Upper lobe of right lung (tissue), 1 donor: Measurements from ENCODE around the gene MRRF. TPM values are rescaled to one million over a fixed set of nuclear protein-coding genes. Genes with fewer than 3 reads are reported as not detected.
A peak's percentile ranks its signal among the peaks of the same experiment; 100 is the strongest.

Experiments used
- ATAC-seq: fragments of 200-7000 bp; cut with Tn5 transposase; one replicate; pipeline ENCODE4 v1.9.1; 2020; ENCODE audit warnings: mild to moderate bottlenecking, moderate library complexity
- DNase-seq: peaks from one replicate; pipeline ENCODE4 v3.0.0-alpha.2; 2020
- H3K27ac ChIP-seq: fragments of 200-600 bp; one replicate; pipeline ENCODE4 v1.8.0; 2022
- H3K27me3 ChIP-seq: fragments of 200-600 bp; one replicate; pipeline ENCODE4 v1.8.0; 2022; ENCODE audit warnings: mild to moderate bottlenecking
- H3K36me3 ChIP-seq: fragments of 200-600 bp; one replicate; pipeline ENCODE4 v1.8.0; 2022
- H3K4me1 ChIP-seq: fragments of 200-600 bp; one replicate; pipeline ENCODE4 v1.8.0; 2022
- H3K4me3 ChIP-seq: fragments of 200-600 bp; one replicate; pipeline ENCODE4 v1.8.0; 2022; ENCODE audit warnings: mild to moderate bottlenecking
- H3K9me3 ChIP-seq: fragments of 200-600 bp; one replicate; pipeline ENCODE4 v1.8.0; 2022
- intact Hi-C: fragments of 100-400 bp; cut with DNase I; formaldehyde crosslinking; loops from one replicate; pipeline ENCODE4 v1.11.0; 2022
- total RNA-seq: library from RNA; stranded (reverse); fragmentation: NEBNext Ultra II Directional; extraction: Animal tissue kit (Norgen Biotek cat#: 25700); gene quantifications from one replicate; pipeline ENCODE4 v1.2.1, GENCODE V29; 2021
- TF ChIP-seq, protein P1 (sequence below): fragments of 200-600 bp; IDR thresholded peaks from one replicate; pipeline ENCODE4 v1.8.0; 2022; ENCODE audit warnings: antibody characterized with exemption
- donor health status: DM: no; HTN: yes; CAD: no; lungs with severe emphysema.

MRRF gene
- total RNA-seq, 1 donor from 2014 or later, result 31.9 TPM

DNA sequence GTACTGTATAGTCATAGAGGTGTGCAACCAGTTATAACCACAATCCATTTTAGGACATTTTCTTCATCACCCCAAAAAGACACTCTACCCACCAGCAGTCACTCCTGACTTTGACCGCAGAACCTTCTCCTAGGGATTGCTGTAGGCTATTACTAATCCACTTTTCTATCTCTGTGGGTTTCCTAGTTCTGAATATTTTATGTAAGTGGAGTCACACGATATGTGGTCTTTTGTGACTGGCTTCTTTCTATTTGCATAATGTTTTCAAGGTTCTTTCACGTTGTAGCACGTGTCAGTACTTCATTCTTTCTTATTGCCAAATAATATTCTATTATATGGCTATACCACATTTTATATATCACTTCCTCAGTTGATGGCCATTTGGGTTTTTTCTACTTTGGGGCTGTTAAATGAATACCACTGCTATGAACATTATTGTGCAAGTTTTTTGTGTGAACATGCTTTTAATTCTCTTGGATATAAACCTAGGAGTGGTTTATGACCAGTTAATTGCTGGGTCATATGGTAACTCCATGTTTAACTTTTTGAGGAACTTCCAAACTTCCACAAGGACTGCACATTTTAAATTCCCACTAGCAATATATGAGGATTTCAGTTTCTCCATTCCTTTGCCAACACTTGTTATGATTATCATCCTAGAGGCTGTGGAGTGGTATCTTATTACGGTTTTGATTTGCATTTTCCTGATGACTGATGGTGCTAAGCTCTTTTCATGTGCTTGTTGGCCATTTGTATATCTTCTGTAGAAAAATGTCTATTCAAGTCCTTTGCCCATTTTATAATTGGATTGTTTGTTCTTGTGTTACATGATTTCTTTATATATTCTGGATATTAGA lies 37.8 kb downstream of the MRRF start:
- ATAC-seq, result no peak
- Histone ChIP-seq H3K27me3 (no peaks in the 10 kb centered on the region), H3K27ac (no peak overlapping the region), H3K36me3 (peaks cover 38% of the 10 kb centered on the region), H3K4me1 (peaks cover 3% of the 10 kb centered on the region), H3K9me3 (no peaks in the 10 kb centered on the region), H3K4me3 (no peak overlapping the region)
- no peak for DNase-seq
- TF ChIP-seq, protein P1, sequence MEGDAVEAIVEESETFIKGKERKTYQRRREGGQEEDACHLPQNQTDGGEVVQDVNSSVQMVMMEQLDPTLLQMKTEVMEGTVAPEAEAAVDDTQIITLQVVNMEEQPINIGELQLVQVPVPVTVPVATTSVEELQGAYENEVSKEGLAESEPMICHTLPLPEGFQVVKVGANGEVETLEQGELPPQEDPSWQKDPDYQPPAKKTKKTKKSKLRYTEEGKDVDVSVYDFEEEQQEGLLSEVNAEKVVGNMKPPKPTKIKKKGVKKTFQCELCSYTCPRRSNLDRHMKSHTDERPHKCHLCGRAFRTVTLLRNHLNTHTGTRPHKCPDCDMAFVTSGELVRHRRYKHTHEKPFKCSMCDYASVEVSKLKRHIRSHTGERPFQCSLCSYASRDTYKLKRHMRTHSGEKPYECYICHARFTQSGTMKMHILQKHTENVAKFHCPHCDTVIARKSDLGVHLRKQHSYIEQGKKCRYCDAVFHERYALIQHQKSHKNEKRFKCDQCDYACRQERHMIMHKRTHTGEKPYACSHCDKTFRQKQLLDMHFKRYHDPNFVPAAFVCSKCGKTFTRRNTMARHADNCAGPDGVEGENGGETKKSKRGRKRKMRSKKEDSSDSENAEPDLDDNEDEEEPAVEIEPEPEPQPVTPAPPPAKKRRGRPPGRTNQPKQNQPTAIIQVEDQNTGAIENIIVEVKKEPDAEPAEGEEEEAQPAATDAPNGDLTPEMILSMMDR, result no peak
- intact Hi-C loops, result no loop called here

DNA sequence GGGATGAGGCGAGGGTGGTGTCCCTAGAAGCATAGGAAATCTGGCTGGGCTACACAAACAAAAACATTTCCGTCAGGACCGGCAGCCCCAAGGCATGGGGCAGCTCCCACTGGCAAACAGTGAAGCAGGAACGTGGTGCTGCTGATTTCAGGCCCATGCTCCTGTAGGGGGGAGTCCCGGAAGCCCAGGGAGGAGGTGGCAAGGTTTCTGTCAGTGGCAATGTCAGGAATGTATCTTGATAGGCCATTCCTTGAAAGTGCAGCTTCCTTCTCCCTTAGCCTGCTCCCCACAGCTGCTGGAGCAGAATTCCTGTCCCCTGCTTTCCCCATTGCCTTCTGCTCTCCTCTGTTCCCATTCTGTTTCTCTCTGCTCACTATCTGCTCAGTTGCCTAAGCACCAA lies 42.4 kb downstream of the MRRF start:
- no peak for DNase-seq
- ATAC-seq, result peak; percentile 59
- no peaks in the 10 kb centered on the region for H3K27me3 ChIP-seq
- H3K9me3 ChIP-seq, result no peaks in the 10 kb centered on the region
- peaks cover 3% of the 10 kb centered on the region for H3K4me1 ChIP-seq
- no peak overlapping the region for H3K4me3 ChIP-seq
- TF ChIP-seq, protein P1, result no peak
- H3K27ac ChIP-seq, result no peak overlapping the region
- peaks cover 37% of the 10 kb centered on the region for H3K36me3 ChIP-seq
- intact Hi-C loops, result no loop called here

DNA sequence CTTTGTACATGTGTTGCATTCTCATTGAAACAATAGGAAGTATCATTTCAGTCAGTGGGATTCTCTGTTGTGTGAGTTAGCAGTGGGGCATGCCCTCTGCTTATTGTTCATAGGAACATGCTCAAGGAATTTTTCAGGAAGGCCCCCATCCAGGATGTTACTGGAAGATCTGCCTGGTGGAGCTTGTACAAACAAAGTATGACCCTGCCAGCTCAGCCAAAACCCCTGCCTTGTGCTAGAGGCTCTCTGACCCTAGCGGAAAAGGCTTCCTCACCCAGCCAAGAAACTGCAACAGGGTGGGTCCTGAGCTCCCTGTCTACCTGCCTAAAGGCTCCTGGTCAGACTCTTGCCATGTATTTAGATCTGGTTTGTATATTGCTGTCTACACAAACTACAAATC lies 43.2 kb downstream of the MRRF start:
- Histone ChIP-seq H3K4me3 (no peak overlapping the region), H3K4me1 (peaks cover 3% of the 10 kb centered on the region), H3K36me3 (peaks cover 42% of the 10 kb centered on the region), H3K27me3 (no peaks in the 10 kb centered on the region), H3K9me3 (no peaks in the 10 kb centered on the region), H3K27ac (no peak overlapping the region)
- no peak for DNase-seq
- TF ChIP-seq, protein P1, result no peak
- ATAC-seq, result peak; percentile 43
- intact Hi-C loops, result no loop called here

DNA sequence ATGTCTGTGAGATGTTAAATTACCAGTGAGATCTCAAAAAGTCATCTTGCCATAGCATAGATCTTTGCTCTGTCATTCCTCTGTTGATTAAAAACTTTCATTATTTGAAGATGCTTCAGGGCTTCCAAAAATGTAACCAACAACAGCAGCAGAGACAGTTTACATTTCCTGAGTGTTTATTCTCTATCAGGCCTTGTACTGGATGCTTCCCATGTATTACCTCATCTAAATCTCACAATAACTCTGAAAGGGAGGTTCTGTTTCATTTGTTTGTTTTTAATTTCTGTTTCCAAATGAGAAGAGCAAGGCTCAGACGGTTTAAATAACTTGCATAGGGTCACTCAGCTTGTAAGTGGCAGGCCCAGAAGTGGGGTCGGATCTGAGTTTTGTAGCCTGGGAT lies 45.2 kb downstream of the MRRF start:
- no peaks in the 10 kb centered on the region for H3K9me3 ChIP-seq
- TF ChIP-seq, protein P1, result no peak
- peaks cover 3% of the 10 kb centered on the region for H3K4me1 ChIP-seq
- no peaks in the 10 kb centered on the region for H3K27me3 ChIP-seq
- H3K36me3 ChIP-seq, result peaks cover 54% of the 10 kb centered on the region
- H3K4me3 ChIP-seq, result no peak overlapping the region
- no peak for DNase-seq
- ATAC-seq, result no peak
- intact Hi-C loops, result no loop called here
- no peak overlapping the region for H3K27ac ChIP-seq

DNA sequence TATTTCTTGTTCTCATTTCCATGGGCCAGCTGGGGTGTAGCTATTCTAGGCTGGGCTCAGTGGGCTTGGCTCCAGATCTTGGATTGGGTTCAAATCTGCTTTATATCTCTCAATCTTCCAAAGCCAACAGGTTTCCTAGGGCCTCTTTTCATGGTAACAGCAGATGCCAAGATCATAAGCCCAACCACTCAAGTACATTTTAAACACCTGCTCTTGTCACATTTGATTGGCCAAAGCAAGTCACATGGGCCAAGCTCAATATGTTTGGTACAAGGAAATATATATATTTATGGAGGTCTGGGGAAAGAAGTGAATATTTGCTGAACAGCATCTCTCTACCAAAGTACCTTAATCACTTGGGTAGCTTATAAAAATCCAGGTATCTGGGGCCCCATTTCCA lies 49.5 kb downstream of the MRRF start:
- H3K36me3 ChIP-seq, result peaks cover 50% of the 10 kb centered on the region
- no peak overlapping the region for H3K27ac ChIP-seq
- no peak overlapping the region for H3K4me3 ChIP-seq
- intact Hi-C loops, result no loop called here
- no peaks in the 10 kb centered on the region for H3K27me3 ChIP-seq
- no peaks in the 10 kb centered on the region for H3K9me3 ChIP-seq
- TF ChIP-seq, protein P1, result no peak
- H3K4me1 ChIP-seq, result no peaks in the 10 kb centered on the region
- DNase-seq (no peak), ATAC-seq (no peak)
